HUES6 (cell line): ENCODE measurements around the gene CNDP2.
A peak's percentile ranks its signal among the peaks of the same experiment; 100 is the strongest.

ENCODE experiments used
- H3K27ac ChIP-seq: 2 replicates; pipeline ENCODE4 v1.7.0; 2013; ENCODE audit warnings: low read depth, mild to moderate bottlenecking, low read length, inconsistent platforms
- H3K27me3 ChIP-seq: 2 replicates; pipeline ENCODE4 v1.6.1; 2013; ENCODE audit warnings: low read length; ENCODE audit not compliant: control insufficient read depth, insufficient read depth
- H3K36me3 ChIP-seq: 2 replicates; pipeline ENCODE4 v1.6.1; 2013; ENCODE audit warnings: low read length; ENCODE audit not compliant: control insufficient read depth, insufficient read depth
- H3K4me1 ChIP-seq: 2 replicates; pipeline ENCODE4 v1.6.1; 2013; ENCODE audit warnings: low read length; ENCODE audit not compliant: control insufficient read depth, insufficient read depth
- H3K4me3 ChIP-seq: 2 replicates; pipeline ENCODE4 v1.5.1; 2013; ENCODE audit warnings: low read depth, low read length
- H3K9ac ChIP-seq: one replicate; pipeline ENCODE4 v1.6.1; 2013; ENCODE audit warnings: mild to moderate bottlenecking, low read length
- H3K9me3 ChIP-seq: 2 replicates; pipeline ENCODE4 v1.6.1; 2013; ENCODE audit warnings: low read depth, low read length; ENCODE audit not compliant: control insufficient read depth, insufficient read depth

CNDP2 gene

GRCh38 chr18:74495581-74496507 is at the start of gene CNDP2:
TSS of gene CNDP2 (plus strand) at chr18:74496363. CDS start at chr18:74499974, 3,611 bp downstream.
- Histone ChIP-seq H3K27ac (peak within 1 kb of the TSS; percentile 91), H3K9me3 (peaks cover 5% of the 10 kb centered on the region), H3K27me3 (no peaks in the 10 kb centered on the region), H3K4me3 (peak within 1 kb of the TSS; percentile 70), H3K4me1 (peaks cover 27% of the 10 kb centered on the region), H3K36me3 (peaks cover 12% of the 10 kb centered on the region), H3K9ac (peak within 1 kb of the TSS; percentile 97)

GRCh38 chr18:74446631-74447403 is 49.3 kb upstream of the CNDP2 start:
- Histone ChIP-seq H3K9me3 (no peaks in the 10 kb centered on the region), H3K9ac (no peak overlapping the region), H3K27me3 (peaks cover 5% of the 10 kb centered on the region; the same call in 1 of the 2 replicates), H3K4me3 (no peak overlapping the region), H3K4me1 (no peaks in the 10 kb centered on the region), H3K36me3 (no peaks in the 10 kb centered on the region), H3K27ac (no peak overlapping the region)

- Histone ChIP-seq H3K9me3 (no peaks in the 10 kb centered on the region), H3K27me3 (peaks cover 7% of the 10 kb centered on the region; the same call in 1 of the 2 replicates), H3K36me3 (no peaks in the 10 kb centered on the region), H3K4me1 (no peaks in the 10 kb centered on the region), H3K27ac (no peak overlapping the region), H3K9ac (no peak overlapping the region), H3K4me3 (no peak overlapping the region)
These were observed 48.6 kb upstream of the CNDP2 start for GRCh38 chr18:74447404-74448152.

GRCh38 chr18:74450626-74451025 is 45.5 kb upstream of the CNDP2 start:
- Histone ChIP-seq H3K9ac (no peak overlapping the region), H3K4me3 (no peak overlapping the region), H3K27me3 (peaks cover 35% of the 10 kb centered on the region), H3K36me3 (no peaks in the 10 kb centered on the region), H3K27ac (no peak overlapping the region), H3K9me3 (no peaks in the 10 kb centered on the region), H3K4me1 (no peaks in the 10 kb centered on the region)

- H3K4me1 ChIP-seq = no peaks in the 10 kb centered on the region; the same call in 1 of the 2 replicates
- H3K27ac ChIP-seq = no peak overlapping the region
- no peak overlapping the region for H3K4me3 ChIP-seq
- H3K27me3 ChIP-seq = peaks cover 40% of the 10 kb centered on the region
- H3K9me3 ChIP-seq = no peaks in the 10 kb centered on the region
- H3K36me3 ChIP-seq = no peaks in the 10 kb centered on the region
- H3K9ac ChIP-seq = no peak overlapping the region
These were observed 45.0 kb upstream of the CNDP2 start for GRCh38 chr18:74451148-74451547.

GRCh38 chr18:74453016-74453566 is 43.1 kb upstream of the CNDP2 start:
- H3K27me3 ChIP-seq = peaks cover 58% of the 10 kb centered on the region
- no peak overlapping the region for H3K9ac ChIP-seq
- no peaks in the 10 kb centered on the region for H3K36me3 ChIP-seq
- no peak overlapping the region for H3K4me3 ChIP-seq
- H3K4me1 ChIP-seq = no peaks in the 10 kb centered on the region; the same call in 1 of the 2 replicates
- no peaks in the 10 kb centered on the region for H3K9me3 ChIP-seq
- H3K27ac ChIP-seq = no peak overlapping the region

GRCh38 chr18:74453642-74454198 is 42.4 kb upstream of the CNDP2 start:
- Histone ChIP-seq H3K4me1 (no peaks in the 10 kb centered on the region; the same call in 1 of the 2 replicates), H3K9me3 (no peaks in the 10 kb centered on the region), H3K4me3 (no peak overlapping the region), H3K27me3 (peaks cover 65% of the 10 kb centered on the region), H3K27ac (no peak overlapping the region), H3K9ac (no peak overlapping the region), H3K36me3 (no peaks in the 10 kb centered on the region)

GRCh38 chr18:74454279-74454751 is 41.8 kb upstream of the CNDP2 start:
- Histone ChIP-seq H3K9me3 (no peaks in the 10 kb centered on the region), H3K4me1 (no peaks in the 10 kb centered on the region; the same call in 1 of the 2 replicates), H3K27me3 (peaks cover 71% of the 10 kb centered on the region), H3K9ac (no peak overlapping the region), H3K4me3 (no peak overlapping the region), H3K36me3 (no peaks in the 10 kb centered on the region), H3K27ac (no peak overlapping the region)

- H3K9me3 ChIP-seq = no peaks in the 10 kb centered on the region
- no peak overlapping the region for H3K4me3 ChIP-seq
- H3K4me1 ChIP-seq = no peaks in the 10 kb centered on the region; the same call in 1 of the 2 replicates
- no peak overlapping the region for H3K27ac ChIP-seq
- no peak overlapping the region for H3K9ac ChIP-seq
- no peaks in the 10 kb centered on the region for H3K36me3 ChIP-seq
- H3K27me3 ChIP-seq = peaks cover 79% of the 10 kb centered on the region
These were observed 40.8 kb upstream of the CNDP2 start for GRCh38 chr18:74455386-74455785.

- Histone ChIP-seq H3K36me3 (no peaks in the 10 kb centered on the region), H3K4me3 (peak overlapping the region; percentile 81), H3K27me3 (peaks cover 80% of the 10 kb centered on the region), H3K9ac (no peak overlapping the region), H3K27ac (no peak overlapping the region), H3K4me1 (no peaks in the 10 kb centered on the region; the same call in 1 of the 2 replicates), H3K9me3 (no peaks in the 10 kb centered on the region)
These were observed 40.2 kb upstream of the CNDP2 start for GRCh38 chr18:74456017-74456348.
